HEK293 (cell line): ENCODE results near the gene ZCCHC8.

ENCODE experiments used
- CTCF ChIP-seq: fragments of 450-650 bp; formaldehyde crosslinking; IDR thresholded peaks from 2 replicates; pipeline ENCODE4 v1.5.1; 2016; ENCODE audit warnings: missing biosample characterization, missing genetic modification characterization
- SP2 ChIP-seq: fragments of 450-650 bp; formaldehyde crosslinking; IDR thresholded peaks from 2 replicates; pipeline ENCODE4 v1.5.1; 2016; ENCODE audit warnings: missing biosample characterization, missing genetic modification characterization
- ZBTB1 ChIP-seq: fragments of 450-650 bp; formaldehyde crosslinking; IDR thresholded peaks from 2 replicates; pipeline ENCODE4 v1.5.1; 2016; ENCODE audit warnings: missing biosample characterization, missing genetic modification characterization
- ZNF548 ChIP-seq: fragments of 450-650 bp; formaldehyde crosslinking; IDR thresholded peaks from 2 replicates; pipeline ENCODE4 v1.5.1; 2016; ENCODE audit warnings: missing biosample characterization, missing genetic modification characterization
- ZNF768 ChIP-seq: fragments of 450-650 bp; formaldehyde crosslinking; IDR thresholded peaks from 2 replicates; pipeline ENCODE4 v1.5.1; 2018; ENCODE audit warnings: missing biosample characterization, mild to moderate bottlenecking, missing genetic modification characterization
- ZNF785 ChIP-seq: fragments of 450-650 bp; formaldehyde crosslinking; IDR thresholded peaks from 2 replicates; pipeline ENCODE4 v1.5.1; 2016; ENCODE audit warnings: missing biosample characterization, missing genetic modification characterization

DNA sequence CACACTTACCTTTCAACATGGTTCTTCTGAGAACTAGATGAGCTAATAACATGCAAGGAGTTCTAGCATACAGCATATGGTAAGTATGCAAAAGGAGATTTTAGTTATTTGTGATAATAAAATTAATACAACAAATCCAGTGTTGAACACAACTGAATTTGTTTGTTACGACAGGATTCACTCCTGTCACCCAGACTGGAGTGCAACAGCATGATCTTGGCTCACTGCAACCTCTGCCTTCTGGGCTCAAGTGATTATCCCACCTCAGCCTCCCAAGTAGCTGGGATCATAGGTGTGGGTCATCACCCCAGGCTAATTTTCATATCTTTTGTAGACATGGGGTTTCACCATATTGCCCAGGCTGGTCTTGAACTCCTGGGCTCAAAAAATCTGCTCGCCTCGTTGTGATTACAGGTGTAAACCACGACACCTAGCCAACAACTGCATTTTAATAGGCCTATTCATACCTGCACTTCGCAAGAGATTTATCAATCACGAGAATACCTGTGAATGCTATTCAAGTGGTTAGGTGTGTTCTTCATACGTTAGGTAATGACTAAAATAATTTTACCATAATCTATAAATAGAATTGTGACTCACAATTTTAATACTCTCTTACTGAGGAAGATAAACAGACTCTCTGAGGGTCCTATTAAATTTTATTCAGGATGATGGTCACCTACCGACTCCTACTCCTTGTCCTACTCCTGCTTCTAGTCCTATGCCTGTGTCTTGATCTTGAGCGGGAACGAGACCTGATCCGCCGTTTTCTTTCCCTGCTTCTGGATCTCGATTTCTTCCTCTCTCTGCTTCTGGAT, 16.0 kb upstream of the ZCCHC8 start:
- no peak for TF ChIP-seq ZBTB1 (tag by site-specific recombination)
- no peak for TF ChIP-seq SP2 (tag by site-specific recombination)
- TF ChIP-seq ZNF768, result no peak
- no peak for TF ChIP-seq CTCF
- no peak for TF ChIP-seq ZNF785
- TF ChIP-seq ZNF548 (tag by site-specific recombination), result no peak
